Measurements from ENCODE around the gene AGAP1. TPM values are rescaled to one million over a fixed set of nuclear protein-coding genes. Genes with fewer than 3 reads are reported as not detected.

The AGAP1 gene
- total RNA-seq, 2 experiments from 2014 or later = not detected

- Histone ChIP-seq H3K9me2 (ENCODE audit: insufficient read depth, low read length) (no peaks in the 10 kb centered on the region), H3K9me3 (ENCODE audit: low read length) (no peaks in the 10 kb centered on the region), H2AFZ (ENCODE audit: low read length) (no peak overlapping the region), H3K36me3 (ENCODE audit: insufficient read depth, low read length) (no peaks in the 10 kb centered on the region), H3K4me2 (ENCODE audit: low read length) (no peak overlapping the region), H3K4me3 (ENCODE audit: low read depth, low read length, poor library complexity, severe bottlenecking) (no peak overlapping the region), H3K27ac (ENCODE audit: low read depth, low read length, poor library complexity, severe bottlenecking) (no peak overlapping the region), H3K4me1 (ENCODE audit: insufficient read depth, low read length, poor library complexity, severe bottlenecking) (no peaks in the 10 kb centered on the region), H3K79me2 (ENCODE audit: insufficient read depth, low read depth, low read length) (no peaks in the 10 kb centered on the region), H4K20me1 (ENCODE audit: insufficient read depth, low read length) (no peaks in the 10 kb centered on the region)
- ChIA-PET POLR2A (interaction anchor here (0.6 kb wide), 1 partner anchor 1163 kb away, joined by 3 read pairs; no protein-coding TSS in a partner anchor), CTCF (ENCODE audit: unreplicated experiment) (no interaction called here)
- intact Hi-C loops (cut with micrococcal nuclease; ENCODE audit: unreplicated experiment) = no loop called here
- BruUV-seq (replicated peaks) = no TSS peak
- DNase-seq (ENCODE audit: low spot score) = no peak
- TF ChIP-seq EZH2phosphoT487 (IDR thresholded peaks at IDR 0.05; ENCODE audit: borderline replicate concordance, low read depth, low read length) (no peak), CTCF (conservative IDR thresholded peaks at IDR 0.05; ENCODE audit: low read length) (no peak)
Measured at GRCh38 chr2:236121546-236121945, 627.7 kb downstream of the AGAP1 start.

- intact Hi-C loops (cut with micrococcal nuclease; ENCODE audit: unreplicated experiment) = no loop called here
- H3K4me1 ChIP-seq (ENCODE audit: insufficient read depth, low read length, poor library complexity, severe bottlenecking) = no peaks in the 10 kb centered on the region
- no peak overlapping the region for H3K4me2 ChIP-seq (ENCODE audit: low read length)
- no peaks in the 10 kb centered on the region for H3K9me3 ChIP-seq (ENCODE audit: low read length)
- no peak overlapping the region for H3K27ac ChIP-seq (ENCODE audit: low read depth, low read length, poor library complexity, severe bottlenecking)
- H4K20me1 ChIP-seq (ENCODE audit: insufficient read depth, low read length) = no peaks in the 10 kb centered on the region
- H2AFZ ChIP-seq (ENCODE audit: low read length) = no peak overlapping the region
- no peaks in the 10 kb centered on the region for H3K9me2 ChIP-seq (ENCODE audit: insufficient read depth, low read length)
- ChIA-PET CTCF (ENCODE audit: unreplicated experiment) (no interaction called here), POLR2A (interaction anchor here (0.7 kb wide), 1 partner anchor 1702 kb away, joined by 7 read pairs; no protein-coding TSS in a partner anchor)
- no peak overlapping the region for H3K4me3 ChIP-seq (ENCODE audit: low read depth, low read length, poor library complexity, severe bottlenecking)
- no peak for DNase-seq (ENCODE audit: low spot score)
- no peaks in the 10 kb centered on the region for H3K36me3 ChIP-seq (ENCODE audit: insufficient read depth, low read length)
- H3K79me2 ChIP-seq (ENCODE audit: insufficient read depth, low read depth, low read length) = no peaks in the 10 kb centered on the region
- BruUV-seq (replicated peaks) = no TSS peak
- TF ChIP-seq EZH2phosphoT487 (IDR thresholded peaks at IDR 0.05; ENCODE audit: borderline replicate concordance, low read depth, low read length) (no peak), CTCF (conservative IDR thresholded peaks at IDR 0.05; ENCODE audit: low read length) (no peak)
Measured at GRCh38 chr2:236122236-236122635, 628.4 kb downstream of the AGAP1 start.

- no peak overlapping the region for H3K4me2 ChIP-seq (ENCODE audit: low read length)
- H3K9me2 ChIP-seq (ENCODE audit: insufficient read depth, low read length) = no peaks in the 10 kb centered on the region
- POLR2A ChIA-PET = no interaction called here
- no peak for DNase-seq (ENCODE audit: low spot score)
- intact Hi-C loops (cut with micrococcal nuclease; ENCODE audit: unreplicated experiment) = no loop called here
- H3K4me1 ChIP-seq (ENCODE audit: insufficient read depth, low read length, poor library complexity, severe bottlenecking) = no peaks in the 10 kb centered on the region
- no peaks in the 10 kb centered on the region for H3K79me2 ChIP-seq (ENCODE audit: insufficient read depth, low read depth, low read length)
- no peaks in the 10 kb centered on the region for H3K9me3 ChIP-seq (ENCODE audit: low read length)
- H4K20me1 ChIP-seq (ENCODE audit: insufficient read depth, low read length) = no peaks in the 10 kb centered on the region
- no peak overlapping the region for H2AFZ ChIP-seq (ENCODE audit: low read length)
- BruUV-seq (replicated peaks) = no TSS peak
- H3K4me3 ChIP-seq (ENCODE audit: low read depth, low read length, poor library complexity, severe bottlenecking) = no peak overlapping the region
- no peaks in the 10 kb centered on the region for H3K36me3 ChIP-seq (ENCODE audit: insufficient read depth, low read length)
- no peak overlapping the region for H3K27ac ChIP-seq (ENCODE audit: low read depth, low read length, poor library complexity, severe bottlenecking)
- TF ChIP-seq EZH2phosphoT487 (IDR thresholded peaks at IDR 0.05; ENCODE audit: borderline replicate concordance, low read depth, low read length) = no peak
- CTCF ChIA-PET (ENCODE audit: unreplicated experiment) = no interaction called here
Measured at GRCh38 chr2:236123716-236124115, 629.9 kb downstream of the AGAP1 start.

Measured in OCI-LY7 (cell line).